GF-D8 (cell line): ENCODE measurements around the gene ZNF362.

ENCODE experiments used
- DNase-seq: peaks from one replicate; lab custom pipeline; 2025; lab: John Stamatoyannopoulos, UW

ZNF362 gene

GRCh38 chr1:33327587-33328325, 71.5 kb downstream of the ZNF362 start:
- DNase-seq: peak; percentile 18

GRCh38 chr1:33328817-33329216, 72.5 kb downstream of the ZNF362 start:
- no peak for DNase-seq

- no peak for DNase-seq
Observed at GRCh38 chr1:33329600-33330305, 73.5 kb downstream of the ZNF362 start.

GRCh38 chr1:33330361-33330890, 74.1 kb downstream of the ZNF362 start:
- DNase-seq: no peak

GRCh38 chr1:33330906-33331305, 74.6 kb downstream of the ZNF362 start:
- no peak for DNase-seq

GRCh38 chr1:33331444-33332356, 75.4 kb downstream of the ZNF362 start:
- no peak for DNase-seq

- DNase-seq: no peak
Observed at GRCh38 chr1:33332357-33332789, 76.1 kb downstream of the ZNF362 start.

- no peak for DNase-seq
Observed at GRCh38 chr1:33332881-33333280, 76.6 kb downstream of the ZNF362 start.

- no peak for DNase-seq
Observed at GRCh38 chr1:33334081-33334552, 77.8 kb downstream of the ZNF362 start.

- DNase-seq: peak; percentile 22
Observed at GRCh38 chr1:33335020-33335419, 78.7 kb downstream of the ZNF362 start.

- DNase-seq: no peak
Observed at GRCh38 chr1:33336580-33336979, 80.3 kb downstream of the ZNF362 start.

GRCh38 chr1:33337441-33337840, 81.1 kb downstream of the ZNF362 start:
- no peak for DNase-seq

- no peak for DNase-seq
Observed at GRCh38 chr1:33338048-33338439, 81.8 kb downstream of the ZNF362 start.

- DNase-seq: peak; percentile 68
Observed at GRCh38 chr1:33338440-33339211, 82.3 kb downstream of the ZNF362 start.

GRCh38 chr1:33339413-33339812, 83.1 kb downstream of the ZNF362 start:
- DNase-seq: no peak

GRCh38 chr1:33341190-33341589, 84.9 kb downstream of the ZNF362 start:
- no peak for DNase-seq

GRCh38 chr1:33342041-33342723, 85.9 kb downstream of the ZNF362 start:
- no peak for DNase-seq

GRCh38 chr1:33343539-33343938, 87.2 kb downstream of the ZNF362 start:
- DNase-seq: no peak

GRCh38 chr1:33344896-33345560, 88.7 kb downstream of the ZNF362 start:
- no peak for DNase-seq

- DNase-seq: no peak
Observed at GRCh38 chr1:33346533-33346926, 90.2 kb downstream of the ZNF362 start.
